Activated gamma-delta T cell (primary cell): ENCODE measurements around the gene GRIA4.
"Not testable (repeated sequence)": the region's sequence is repeated elsewhere in the genome, so short reads cannot be mapped to it uniquely, and the experiment has no call there.

Experiments used
- DNase-seq: peaks from one replicate; lab custom pipeline; 2025; lab: John Stamatoyannopoulos, UW

The GRIA4 gene

GRCh38 chr11:105860105-105860504 lies 250.2 kb downstream of the GRIA4 start:
- DNase-seq, result no peak

GRCh38 chr11:105861225-105861624 lies 251.4 kb downstream of the GRIA4 start:
- DNase-seq, result no peak

GRCh38 chr11:105862736-105863367 lies 253.0 kb downstream of the GRIA4 start:
- DNase-seq, result no peak

GRCh38 chr11:105863523-105863922 lies 253.7 kb downstream of the GRIA4 start:
- DNase-seq, result no peak

GRCh38 chr11:105867742-105868141 lies 257.9 kb downstream of the GRIA4 start:
- no peak for DNase-seq

- DNase-seq, result no peak
Measured at GRCh38 chr11:105868762-105869285, 259.0 kb downstream of the GRIA4 start.

GRCh38 chr11:105870516-105871113 lies 260.7 kb downstream of the GRIA4 start:
- DNase-seq, result no peak

- DNase-seq, result no peak
Measured at GRCh38 chr11:105878510-105878909, 268.6 kb downstream of the GRIA4 start.

GRCh38 chr11:105878927-105879326 lies 269.1 kb downstream of the GRIA4 start:
- DNase-seq, result not testable (repeated sequence)

- no peak for DNase-seq
Measured at GRCh38 chr11:105881027-105881426, 271.2 kb downstream of the GRIA4 start.

- DNase-seq, result no peak
Measured at GRCh38 chr11:105884436-105884835, 274.6 kb downstream of the GRIA4 start.

GRCh38 chr11:105891685-105892084 lies 281.8 kb downstream of the GRIA4 start:
- DNase-seq, result no peak

- DNase-seq, result no peak
Measured at GRCh38 chr11:105897161-105897560, 287.3 kb downstream of the GRIA4 start.

- no peak for DNase-seq
Measured at GRCh38 chr11:105899772-105900171, 289.9 kb downstream of the GRIA4 start.

- no peak for DNase-seq
Measured at GRCh38 chr11:105900515-105901035, 290.7 kb downstream of the GRIA4 start.

GRCh38 chr11:105903113-105903512 lies 293.2 kb downstream of the GRIA4 start:
- no peak for DNase-seq

GRCh38 chr11:105906517-105906916 lies 296.6 kb downstream of the GRIA4 start:
- DNase-seq, result no peak

- no peak for DNase-seq
Measured at GRCh38 chr11:105907319-105907718, 297.4 kb downstream of the GRIA4 start.

- DNase-seq, result no peak
Measured at GRCh38 chr11:105910095-105910715, 300.3 kb downstream of the GRIA4 start.

- no peak for DNase-seq
Measured at GRCh38 chr11:105911454-105911853, 301.6 kb downstream of the GRIA4 start.

GRCh38 chr11:105912666-105913065 lies 302.8 kb downstream of the GRIA4 start:
- DNase-seq, result no peak

GRCh38 chr11:105915021-105915420 lies 305.1 kb downstream of the GRIA4 start:
- no peak for DNase-seq

- DNase-seq, result no peak
Measured at GRCh38 chr11:105918039-105918438, 308.2 kb downstream of the GRIA4 start.
